SH-SY5Y (cell line): ENCODE results near the gene ALDH1B1.

Source experiments
- GATA2 ChIP-seq: IDR thresholded peaks from 2 replicates; pipeline ENCODE4 v1.6.1; 2011; ENCODE audit warnings: mild to moderate bottlenecking, low read depth, low read length
- GATA3 ChIP-seq: IDR thresholded peaks from 2 replicates; pipeline ENCODE4 v1.6.1; 2011; ENCODE audit warnings: low read depth, mild to moderate bottlenecking, low read length, moderate library complexity

Gene ALDH1B1

DNA sequence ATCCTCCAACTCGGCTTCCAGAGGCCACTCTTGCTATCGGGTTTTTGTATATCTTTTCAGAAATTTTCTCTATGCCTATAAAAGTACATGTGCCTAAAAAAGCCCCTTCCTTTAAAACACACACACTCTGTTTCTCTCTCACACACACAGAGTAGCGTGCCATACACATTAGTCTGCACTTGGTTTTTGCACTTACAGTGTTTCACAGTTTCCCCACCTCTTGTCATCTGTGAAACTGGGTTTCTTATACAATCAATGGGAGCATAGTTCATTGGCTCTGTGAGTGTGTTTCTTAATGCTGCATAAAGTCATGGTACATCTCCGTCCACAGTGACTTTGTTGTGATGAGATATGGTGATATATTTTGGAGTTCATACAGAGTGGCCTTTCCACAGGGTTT is 32.4 kb downstream of the ALDH1B1 start:
- TF ChIP-seq GATA2: no peak
- TF ChIP-seq GATA3: no peak

DNA sequence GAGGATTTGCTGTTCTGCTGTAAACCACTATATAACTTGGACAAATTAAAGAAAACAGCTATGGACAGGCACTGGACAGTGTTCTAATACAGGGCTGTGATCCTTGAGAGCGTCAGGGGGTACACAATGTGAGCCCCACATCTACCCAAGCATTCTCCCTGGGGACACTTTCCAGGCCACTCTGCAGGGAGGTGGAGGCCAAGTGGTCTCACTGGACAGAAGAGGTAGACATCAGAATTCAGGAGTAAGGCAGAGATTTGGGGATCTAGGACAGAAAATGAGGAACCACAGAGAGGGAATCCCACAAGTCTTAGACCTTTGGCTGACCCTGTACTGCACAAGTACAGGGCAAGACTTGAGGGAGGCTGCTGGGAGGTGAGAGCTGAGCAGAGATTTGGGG is 35.6 kb downstream of the ALDH1B1 start:
- TF ChIP-seq GATA3: no peak
- no peak for TF ChIP-seq GATA2

DNA sequence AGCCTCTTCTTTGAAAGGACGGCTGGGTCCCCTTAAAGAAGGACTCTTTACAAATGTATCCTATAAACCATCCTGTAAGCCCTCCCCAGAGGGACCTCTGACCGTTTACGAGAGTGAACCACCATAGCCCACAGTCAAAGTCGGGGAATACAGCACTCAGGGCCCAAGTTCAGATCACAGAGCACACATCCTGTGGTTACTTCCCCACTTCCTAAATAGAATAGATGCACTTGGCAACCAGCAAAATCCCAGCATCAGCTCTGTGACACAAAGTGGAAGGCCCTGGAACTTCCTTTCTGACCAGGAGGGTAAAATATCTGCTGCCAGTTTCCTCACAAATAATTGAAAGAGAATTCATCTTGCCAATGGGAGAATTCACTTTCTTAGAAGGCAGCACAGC is 38.6 kb downstream of the ALDH1B1 start:
- TF ChIP-seq GATA2: no peak
- no peak for TF ChIP-seq GATA3

DNA sequence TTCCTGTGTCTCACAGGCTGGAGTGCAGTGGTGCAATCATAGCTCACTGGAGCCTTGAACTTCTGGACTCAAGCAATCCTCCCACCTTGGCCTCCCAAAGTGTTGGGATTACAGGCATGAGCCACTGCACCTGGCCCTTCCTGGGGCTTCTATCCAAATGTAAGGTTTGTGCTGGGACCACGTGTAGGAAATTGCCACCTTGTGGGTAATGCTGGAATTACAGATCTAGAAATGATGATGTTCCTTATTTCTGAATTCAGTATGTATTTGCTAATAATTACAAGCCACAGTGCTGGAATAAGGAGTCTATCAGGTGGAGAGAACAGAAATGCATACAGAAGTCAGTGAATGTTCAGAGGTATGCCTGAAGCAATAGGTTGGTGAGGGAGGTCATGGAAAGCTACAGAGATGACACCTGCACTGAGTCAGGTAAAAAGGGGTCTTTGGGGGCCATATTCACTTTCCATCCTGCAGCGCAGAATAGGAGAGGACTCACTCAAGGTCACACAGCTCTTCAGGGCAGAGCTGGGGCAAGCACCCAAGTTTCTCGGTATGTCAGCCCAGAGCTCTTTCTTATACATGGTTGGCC is 40.5 kb downstream of the ALDH1B1 start:
- TF ChIP-seq GATA2 (no peak), GATA3 (no peak)

DNA sequence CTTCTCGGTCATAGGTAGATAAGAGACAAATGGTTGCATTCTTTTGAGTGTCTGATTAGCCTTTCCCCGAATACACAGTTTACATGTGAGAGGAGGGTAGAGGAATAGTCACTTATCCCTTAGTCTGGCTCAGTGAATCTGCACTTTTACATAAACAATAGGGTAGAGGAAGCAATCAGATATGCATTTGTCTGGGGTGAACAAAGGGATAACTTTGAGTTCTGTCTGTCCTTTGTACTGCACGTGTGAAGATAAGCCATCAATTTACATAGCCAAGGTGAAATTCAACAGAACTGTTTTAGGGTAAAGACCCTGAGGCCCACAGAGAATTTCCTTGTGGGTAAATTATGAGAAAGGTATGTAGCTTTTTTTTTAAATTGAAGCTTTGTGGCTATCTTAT is 41.9 kb downstream of the ALDH1B1 start:
- TF ChIP-seq GATA3: no peak
- no peak for TF ChIP-seq GATA2

DNA sequence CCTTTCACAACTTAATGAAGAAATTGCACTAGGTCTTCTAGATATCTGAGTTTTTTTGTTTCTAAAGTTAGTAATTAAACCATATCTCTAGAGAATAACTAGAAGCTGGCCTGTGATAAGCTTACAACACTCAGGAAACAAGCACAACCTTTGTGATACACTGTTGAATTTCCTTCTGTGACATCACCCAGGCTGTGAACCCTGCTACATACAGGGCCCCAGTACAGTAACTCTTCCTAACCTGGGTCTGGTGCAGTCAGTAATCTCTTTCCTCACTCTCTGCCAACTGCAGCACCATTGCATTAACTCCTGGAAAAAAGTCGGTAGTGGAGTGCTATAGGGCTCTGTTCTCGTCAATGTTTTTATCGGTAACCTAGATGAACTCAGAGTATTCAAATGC is 42.4 kb downstream of the ALDH1B1 start:
- no peak for TF ChIP-seq GATA3
- TF ChIP-seq GATA2: no peak

DNA sequence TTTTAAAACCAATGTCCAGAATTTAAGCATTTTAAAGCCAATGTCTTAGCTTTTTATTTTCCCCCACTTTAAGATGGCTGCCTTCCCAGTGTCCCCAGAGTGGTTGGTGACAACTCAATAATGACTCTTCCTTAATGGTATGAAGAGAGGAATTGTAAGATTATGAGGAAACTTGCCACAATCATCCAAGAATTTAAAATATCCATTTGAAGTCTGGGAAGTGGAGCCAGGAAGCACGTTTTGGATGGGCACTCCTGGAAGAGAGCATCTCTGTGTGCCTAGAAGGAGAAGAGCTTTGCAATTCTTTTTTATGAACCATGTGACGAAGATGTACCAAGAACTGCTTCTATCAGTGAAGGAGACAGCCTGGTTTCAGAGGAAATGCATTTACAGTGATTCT is 43.0 kb downstream of the ALDH1B1 start:
- TF ChIP-seq GATA2 (no peak), GATA3 (no peak)

DNA sequence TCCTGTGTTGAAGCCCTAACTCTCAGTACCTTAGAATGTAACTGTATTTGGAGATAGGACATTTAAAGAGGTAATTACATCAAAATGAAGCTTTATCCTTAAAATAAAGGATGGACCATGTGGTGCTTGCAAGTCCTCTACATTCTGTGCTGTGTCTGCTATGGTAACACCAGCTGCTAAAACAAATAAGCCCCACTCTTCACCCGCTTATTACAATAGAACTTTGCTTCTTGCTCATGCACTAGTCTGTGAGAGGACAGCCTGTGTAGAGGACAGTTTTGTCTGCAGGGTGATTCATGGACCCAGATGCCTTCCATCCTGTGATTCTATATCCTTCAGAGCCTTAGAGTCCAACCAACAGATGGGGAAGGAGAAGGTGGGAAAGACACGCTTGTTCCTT is 44.2 kb downstream of the ALDH1B1 start:
- TF ChIP-seq GATA2 (no peak), GATA3 (no peak)

DNA sequence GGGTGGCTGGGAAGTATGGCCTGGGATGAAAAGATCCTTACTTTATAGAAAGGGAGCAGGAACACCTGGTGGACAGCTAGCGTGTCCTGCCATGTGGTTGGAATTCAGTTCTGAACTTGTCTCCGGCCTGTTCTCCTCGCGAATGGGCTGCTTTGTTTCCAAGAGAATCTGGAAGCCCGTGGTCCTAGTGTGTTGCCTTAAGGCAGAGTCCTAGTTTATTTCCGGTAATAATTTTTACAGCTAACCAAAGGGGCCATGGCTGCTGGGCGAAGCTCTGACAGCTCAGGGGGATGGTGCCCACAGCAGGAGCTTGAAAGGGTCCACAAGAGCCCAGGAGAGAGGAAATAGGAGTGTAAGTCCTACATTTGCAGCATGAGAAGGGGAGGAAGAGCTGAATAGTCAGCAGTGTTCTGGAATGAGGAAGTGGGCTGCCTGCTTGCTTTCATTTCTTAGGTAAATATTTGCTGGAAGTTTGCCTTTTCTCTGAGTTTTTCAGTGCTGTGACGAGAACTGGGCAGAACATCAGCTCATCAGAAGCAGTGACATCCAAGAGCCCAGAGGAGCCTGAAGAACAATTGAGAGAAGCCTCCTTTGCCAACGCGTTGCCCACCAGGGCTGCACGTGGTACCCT is 44.8 kb downstream of the ALDH1B1 start:
- TF ChIP-seq GATA3 (no peak), GATA2 (no peak)

DNA sequence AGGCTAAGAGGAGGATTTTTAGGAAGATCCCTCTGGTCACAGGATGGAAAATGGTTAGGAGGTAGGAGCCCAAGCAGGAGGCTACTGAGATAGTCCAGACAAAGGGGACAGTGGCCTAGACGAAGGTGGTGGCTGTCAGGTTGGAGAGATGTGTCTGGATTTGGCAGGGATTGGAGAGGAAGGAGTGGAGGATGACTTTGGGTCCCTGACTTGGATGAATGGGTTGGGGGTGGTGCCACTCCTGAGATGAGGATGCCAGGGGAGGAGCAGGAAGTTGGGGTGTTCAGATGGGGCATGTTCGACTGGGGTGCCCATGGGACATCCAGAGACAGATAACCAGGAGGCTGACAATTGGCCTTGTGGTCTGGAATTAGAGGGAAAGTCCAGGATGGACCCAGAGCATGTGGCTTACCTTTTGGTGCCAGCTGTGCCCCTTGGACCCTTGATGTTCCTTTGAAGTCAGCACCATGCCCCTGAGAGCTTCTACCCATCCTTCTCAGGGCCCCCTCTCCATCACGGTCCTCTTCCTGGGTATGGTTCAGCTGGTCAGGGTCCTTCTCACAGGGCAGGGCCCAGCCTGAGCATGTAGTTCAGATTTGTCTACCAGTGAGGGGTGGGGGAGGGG is 46.9 kb downstream of the ALDH1B1 start:
- no peak for TF ChIP-seq GATA2
- TF ChIP-seq GATA3: no peak

DNA sequence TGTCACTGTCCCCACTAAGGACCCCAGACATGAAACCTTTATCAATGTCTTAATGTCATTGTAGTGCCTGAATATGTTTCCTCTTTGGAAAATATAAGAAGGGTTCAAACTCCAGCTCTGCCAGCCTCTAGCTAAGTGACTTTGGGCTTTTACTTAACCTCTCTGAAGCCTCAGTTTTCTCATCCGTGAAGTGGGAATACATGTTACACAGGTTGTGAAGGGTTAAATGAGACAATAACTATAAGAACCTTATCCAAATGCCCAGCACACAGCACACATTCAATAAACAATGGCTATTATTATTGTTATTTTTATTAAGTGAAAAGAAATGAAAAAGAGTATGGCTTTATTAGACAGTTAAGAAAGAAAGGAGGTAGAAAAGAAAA is 47.4 kb downstream of the ALDH1B1 start:
- no peak for TF ChIP-seq GATA3

DNA sequence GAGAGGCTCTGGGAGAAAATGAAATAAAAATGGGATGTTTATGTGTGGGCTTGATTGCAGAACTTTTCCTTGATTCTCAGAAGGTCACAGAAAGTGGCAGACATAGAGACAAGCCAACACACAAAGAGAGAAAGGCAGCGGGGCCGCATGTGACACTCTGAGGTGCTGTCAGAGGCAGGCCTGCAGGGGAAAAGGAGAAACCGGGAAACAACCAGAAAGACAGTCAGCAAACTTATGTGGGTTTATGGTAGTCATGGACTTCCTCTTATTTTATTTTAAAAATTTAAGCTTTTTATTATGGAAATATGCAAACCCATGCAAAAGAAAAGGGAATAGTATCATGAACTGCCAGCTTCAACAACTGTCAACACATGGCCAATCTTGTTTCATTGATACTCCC is 48.0 kb downstream of the ALDH1B1 start:
- TF ChIP-seq GATA3 (no peak), GATA2 (no peak)

DNA sequence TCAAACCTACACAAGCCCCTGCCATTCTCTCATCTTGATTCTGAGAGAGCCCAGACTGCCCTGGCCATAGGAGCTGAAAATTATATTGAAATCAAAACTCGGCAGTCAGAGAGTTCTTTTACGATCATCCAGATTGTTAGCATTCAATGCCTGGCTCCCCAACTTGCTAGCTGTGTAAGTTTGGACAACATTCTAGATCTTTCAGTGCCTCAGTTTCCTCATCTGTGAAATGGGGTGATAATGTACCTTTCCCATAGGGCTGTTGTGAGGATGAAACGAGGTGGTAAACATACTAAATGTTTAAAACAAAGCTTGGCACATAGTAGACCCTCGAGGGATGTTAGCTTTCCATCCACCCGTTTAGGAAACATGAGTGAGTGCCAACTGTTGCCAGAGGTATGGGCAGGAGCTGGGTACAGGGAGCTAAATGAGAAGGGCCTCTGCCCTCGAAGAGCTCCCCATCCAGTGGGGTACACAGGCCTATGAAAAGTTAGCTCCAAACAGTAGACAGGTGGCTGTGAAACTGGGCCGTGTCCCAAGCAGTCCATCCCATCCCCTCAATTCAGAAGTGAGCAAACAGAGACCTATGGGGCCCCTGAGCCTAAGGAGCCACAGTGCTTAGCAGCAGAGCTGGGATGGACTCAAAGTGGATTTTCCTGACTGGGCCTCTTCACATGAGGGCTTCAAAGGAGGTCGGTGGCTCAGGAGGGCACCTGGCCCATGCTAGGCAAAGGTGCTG is 49.0 kb downstream of the ALDH1B1 start:
- TF ChIP-seq GATA2: no peak
- no peak for TF ChIP-seq GATA3

DNA sequence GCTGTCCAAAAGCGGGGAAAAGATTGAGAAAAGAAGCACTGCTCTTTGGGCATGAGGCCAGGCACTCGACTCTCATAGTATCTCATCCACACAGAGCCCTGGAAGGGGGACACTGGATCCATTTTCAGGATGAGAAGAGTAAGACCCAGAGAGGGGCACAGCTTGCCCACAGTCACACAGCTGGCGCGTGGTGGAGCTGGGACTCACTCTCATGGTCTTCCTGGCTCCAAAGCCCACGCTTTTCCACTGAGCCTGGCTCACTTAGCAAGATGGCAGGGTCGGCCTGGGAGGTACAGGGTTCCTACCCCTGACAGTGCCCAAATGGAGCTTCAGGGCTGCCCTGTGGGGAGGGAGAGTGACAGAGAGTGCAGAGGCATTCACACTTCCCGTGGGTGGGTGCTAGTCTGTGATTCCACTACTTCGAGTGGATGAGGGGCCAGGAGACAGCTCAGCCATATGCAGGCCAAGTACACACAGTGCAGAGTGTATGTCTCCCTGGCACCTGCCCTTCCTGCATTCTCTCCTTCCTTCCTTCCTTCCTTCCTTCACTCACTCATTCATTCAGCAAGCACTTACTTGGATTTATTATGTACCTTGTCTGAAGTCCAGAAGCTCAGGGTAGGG is 50.1 kb downstream of the ALDH1B1 start:
- TF ChIP-seq GATA3: no peak
- TF ChIP-seq GATA2: no peak

DNA sequence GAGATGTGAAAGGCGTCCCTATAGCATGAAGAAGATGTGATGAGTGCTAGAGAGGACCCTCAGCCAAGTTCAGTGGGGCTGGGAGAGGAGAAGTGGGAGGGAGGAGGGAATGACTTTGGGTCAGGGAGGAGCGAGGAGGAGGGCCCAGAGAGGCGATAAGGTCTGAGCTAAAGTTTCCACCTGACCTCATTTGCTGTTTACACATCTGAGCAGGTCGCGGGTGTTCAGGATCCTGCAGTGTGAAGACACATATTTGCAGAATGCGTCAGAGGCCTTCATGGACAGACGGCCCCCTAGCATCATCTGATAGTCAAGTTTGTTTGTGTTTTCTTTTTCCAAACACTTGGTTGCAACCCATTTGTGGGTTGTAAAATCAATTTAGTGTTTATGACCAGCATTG is 50.7 kb downstream of the ALDH1B1 start:
- no peak for TF ChIP-seq GATA2
- no peak for TF ChIP-seq GATA3
